Measurements from ENCODE around the gene FGF13.

DNA sequence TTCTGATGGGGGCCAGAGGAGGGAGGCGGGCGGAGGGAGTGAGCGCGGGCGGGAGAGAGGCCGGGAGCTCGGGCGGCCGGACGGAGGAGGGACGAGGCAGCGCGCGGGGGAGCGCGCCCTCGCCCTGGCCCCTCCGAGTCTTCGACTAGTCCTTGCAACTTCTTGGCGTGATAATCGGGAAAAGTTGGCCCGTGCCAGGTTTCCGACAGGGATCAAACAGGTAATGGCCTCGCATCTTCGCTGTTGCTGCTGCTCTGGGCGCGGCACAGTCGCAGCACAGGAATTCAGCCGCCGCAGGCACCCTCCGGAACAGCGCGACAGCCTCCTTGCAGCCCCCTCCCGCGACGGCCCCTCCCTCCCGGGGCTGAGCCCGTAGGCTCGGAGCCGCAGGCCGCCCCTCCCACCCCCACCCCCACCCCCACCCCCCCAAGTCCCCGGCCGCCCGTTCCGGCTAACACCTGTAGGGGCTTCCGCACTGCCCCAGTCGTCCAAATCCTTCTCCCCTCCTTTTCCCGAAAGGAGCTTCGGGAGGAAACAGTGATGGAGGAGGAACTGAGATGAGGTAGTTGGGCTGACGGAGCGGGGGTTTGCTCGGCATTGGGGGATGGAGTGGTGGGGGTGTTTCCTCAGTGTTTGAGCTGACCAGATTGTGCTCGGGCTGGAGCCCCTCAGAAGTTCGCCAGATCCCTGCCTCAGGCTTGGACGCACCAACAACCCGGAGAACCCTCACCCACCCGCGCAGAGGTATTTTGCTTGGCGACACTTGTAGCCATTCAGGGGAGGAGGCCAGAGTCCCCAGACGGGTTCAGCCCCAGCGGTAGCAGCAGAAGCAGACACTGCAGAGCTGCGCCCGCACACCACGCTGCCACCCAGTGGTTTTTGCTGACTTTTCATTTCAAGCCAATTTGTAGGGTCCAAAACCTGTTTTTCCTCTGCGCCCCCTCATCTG is at the start of gene FGF13:
- TF ChIP-seq, protein P1, sequence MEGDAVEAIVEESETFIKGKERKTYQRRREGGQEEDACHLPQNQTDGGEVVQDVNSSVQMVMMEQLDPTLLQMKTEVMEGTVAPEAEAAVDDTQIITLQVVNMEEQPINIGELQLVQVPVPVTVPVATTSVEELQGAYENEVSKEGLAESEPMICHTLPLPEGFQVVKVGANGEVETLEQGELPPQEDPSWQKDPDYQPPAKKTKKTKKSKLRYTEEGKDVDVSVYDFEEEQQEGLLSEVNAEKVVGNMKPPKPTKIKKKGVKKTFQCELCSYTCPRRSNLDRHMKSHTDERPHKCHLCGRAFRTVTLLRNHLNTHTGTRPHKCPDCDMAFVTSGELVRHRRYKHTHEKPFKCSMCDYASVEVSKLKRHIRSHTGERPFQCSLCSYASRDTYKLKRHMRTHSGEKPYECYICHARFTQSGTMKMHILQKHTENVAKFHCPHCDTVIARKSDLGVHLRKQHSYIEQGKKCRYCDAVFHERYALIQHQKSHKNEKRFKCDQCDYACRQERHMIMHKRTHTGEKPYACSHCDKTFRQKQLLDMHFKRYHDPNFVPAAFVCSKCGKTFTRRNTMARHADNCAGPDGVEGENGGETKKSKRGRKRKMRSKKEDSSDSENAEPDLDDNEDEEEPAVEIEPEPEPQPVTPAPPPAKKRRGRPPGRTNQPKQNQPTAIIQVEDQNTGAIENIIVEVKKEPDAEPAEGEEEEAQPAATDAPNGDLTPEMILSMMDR (conservative IDR thresholded peaks at IDR 0.05; ENCODE audit: low read length) = 0 out of 2 replicates have a peak, but pooled peaks have one; percentile 18
- TF ChIP-seq EZH2phosphoT487 (IDR thresholded peaks at IDR 0.05; ENCODE audit: borderline replicate concordance, low read depth, low read length) = no peak
